HepG2 (cell line): ENCODE measurements around the gene TACO1. TPM values are rescaled to one million over a fixed set of nuclear protein-coding genes. Genes with fewer than 3 reads are reported as not detected.

Experiments used
- AGO2 ChIP-seq: fragments of 200-400 bp; formaldehyde crosslinking; optimal IDR thresholded peaks from 2 replicates; pipeline ENCODE3; 2017; ENCODE audit warnings: mild to moderate bottlenecking, low read depth, low read length, moderate library complexity
- CBX1 ChIP-seq: IDR thresholded peaks from one replicate; pipeline ENCODE4 v1.6.1; 2016; ENCODE audit warnings: antibody characterized with exemption, low read depth
- CBX2 ChIP-seq, 2 experiments: fragments of 200-600 bp in 1 of 2; sonication (generic); formaldehyde crosslinking in 1 of 2; IDR thresholded peaks; 2 replicates each; pipeline versions ENCODE4 v1.7.0 to v1.8.1; 2018 to 2022; ENCODE audit warnings: low read depth in 2 of 2, low read length in 1 of 2, mild to moderate bottlenecking in 1 of 2, missing genetic modification reagents in 1 of 2
- CCAR2 ChIP-seq: fragments of 200-400 bp; formaldehyde crosslinking; optimal IDR thresholded peaks from 2 replicates; pipeline ENCODE3; 2018; ENCODE audit warnings: low read depth, mild to moderate bottlenecking, low read length, moderate library complexity
- GABPA ChIP-seq, 2 experiments: IDR thresholded peaks; 2 replicates each; pipeline ENCODE4 v1.6.1; 2011 to 2016; ENCODE audit warnings: low read depth in 2 of 2, low read length in 1 of 2, missing biosample characterization in 1 of 2, missing genetic modification characterization in 1 of 2
- JUN ChIP-seq: sonication (generic); formaldehyde crosslinking; IDR thresholded peaks from 2 replicates; pipeline ENCODE4 v1.4.0; 2020; ENCODE audit warnings: mild to moderate bottlenecking, missing genetic modification reagents
- NCOR1 ChIP-seq: fragments of 200-600 bp; sonication (generic); IDR thresholded peaks from 2 replicates; pipeline ENCODE4 v1.7.0; 2017; ENCODE audit warnings: antibody characterized with exemption, low read length, borderline replicate concordance
- NFKB2 ChIP-seq: sonication (generic); formaldehyde crosslinking; IDR thresholded peaks from 2 replicates; pipeline ENCODE4 v1.4.0; 2020; ENCODE audit warnings: missing genetic modification reagents, borderline replicate concordance
- NR2F2 ChIP-seq: IDR thresholded peaks from 2 replicates; pipeline ENCODE4 v1.6.1; 2012; ENCODE audit warnings: low read depth, inconsistent platforms, borderline replicate concordance
- NR2F6 ChIP-seq, 2 experiments: IDR thresholded peaks; 2 replicates each; pipeline ENCODE4 v1.6.1; 2016; ENCODE audit warnings: antibody characterized with exemption in 1 of 2, mild to moderate bottlenecking in 1 of 2
- PCBP2 ChIP-seq: fragments of 200-400 bp; formaldehyde crosslinking; optimal IDR thresholded peaks from 2 replicates; pipeline ENCODE3; 2018; ENCODE audit warnings: low read length, low read depth; ENCODE audit not compliant: poor library complexity, severe bottlenecking
- PHF20 ChIP-seq: sonication (generic); formaldehyde crosslinking; IDR thresholded peaks from 2 replicates; pipeline ENCODE4 v1.5.0; 2020; ENCODE audit warnings: mild to moderate bottlenecking, missing genetic modification reagents
- RARG ChIP-seq: sonication (generic); formaldehyde crosslinking; IDR thresholded peaks from 2 replicates; pipeline ENCODE4 v1.4.0; 2020; ENCODE audit warnings: low read depth, mild to moderate bottlenecking, missing genetic modification reagents
- REXO4 ChIP-seq: sonication (generic); formaldehyde crosslinking; IDR thresholded peaks from 2 replicates; pipeline ENCODE4 v1.8.0; 2022; ENCODE audit warnings: missing genetic modification reagents, mild to moderate bottlenecking, borderline replicate concordance
- SP2 ChIP-seq: sonication (generic); formaldehyde crosslinking; IDR thresholded peaks from 2 replicates; pipeline ENCODE4 v1.5.1; 2020; ENCODE audit warnings: mild to moderate bottlenecking, missing genetic modification reagents
- ZFYVE20 ChIP-seq: sonication (generic); formaldehyde crosslinking; IDR thresholded peaks from 2 replicates; pipeline ENCODE4 v1.8.0; 2023; ENCODE audit warnings: low read depth, mild to moderate bottlenecking, moderate library complexity, missing genetic modification reagents, borderline replicate concordance
- ZMYM2 ChIP-seq: sonication (generic); formaldehyde crosslinking; IDR thresholded peaks from 2 replicates; pipeline ENCODE4 v1.8.0; 2022; ENCODE audit warnings: mild to moderate bottlenecking, missing genetic modification reagents
- ZNF20 ChIP-seq: sonication (generic); formaldehyde crosslinking; IDR thresholded peaks from 2 replicates; pipeline ENCODE4 v1.4.0; 2020; ENCODE audit warnings: mild to moderate bottlenecking, moderate library complexity, missing genetic modification reagents
- ZNF205 ChIP-seq: IDR thresholded peaks from 2 replicates; pipeline ENCODE4 v1.6.1; 2018; ENCODE audit warnings: missing biosample characterization, missing genetic modification reagents
- ZNF335 ChIP-seq: sonication (generic); formaldehyde crosslinking; IDR thresholded peaks from 2 replicates; pipeline ENCODE4 v1.4.0; 2020; ENCODE audit warnings: missing genetic modification reagents
- ZNF33B ChIP-seq: sonication (generic); formaldehyde crosslinking; IDR thresholded peaks from 2 replicates; pipeline ENCODE4 v1.5.1; 2020; ENCODE audit warnings: mild to moderate bottlenecking, missing genetic modification reagents
- ZNF709 ChIP-seq: sonication (generic); formaldehyde crosslinking; IDR thresholded peaks from 2 replicates; pipeline ENCODE4 v1.5.0; 2020; ENCODE audit warnings: mild to moderate bottlenecking, missing genetic modification reagents
- ZNF724P ChIP-seq: sonication (generic); formaldehyde crosslinking; IDR thresholded peaks from 2 replicates; pipeline ENCODE4 v1.8.0; 2022; ENCODE audit warnings: missing genetic modification reagents, borderline replicate concordance
- polyA plus RNA-seq, 8 experiments: library from polyadenylated mRNA; depleted of rRNA in 3 of 8; stranded (reverse) in 7 of 8; unstranded in 1 of 8; fragments of >200 nt; fragmentation: Illumina TruSeq in 4 of 8; extraction: Trizol in 4 of 8; gene quantifications; 2 replicates each; pipeline versions ENCODE4 v1.2.1 to v1.2.3, GENCODE V29; 2011 to 2016; ENCODE audit warnings: low read depth in 4 of 8, missing spikeins in 1 of 8, mixed read lengths in 1 of 8; ENCODE audit not compliant: insufficient read depth in 1 of 8
- total RNA-seq, 5 experiments: library from RNA; depleted of rRNA; stranded (reverse); fragments of >200 nt; fragmentation: Illumina TruSeq; extraction: Trizol; gene quantifications; 2 replicates each; pipeline ENCODE4 v1.2.3, GENCODE V29; 2016; ENCODE audit warnings: low read depth in 1 of 5
- TF ChIP-seq, protein P1 (sequence below): sonication (generic); formaldehyde crosslinking; IDR thresholded peaks from 2 replicates; pipeline ENCODE4 v1.4.0; 2020; ENCODE audit warnings: mild to moderate bottlenecking, low read depth, missing genetic modification reagents
- TF ChIP-seq, protein P2 (sequence below): sonication (generic); formaldehyde crosslinking; IDR thresholded peaks from 2 replicates; pipeline ENCODE4 v1.4.0; 2020; ENCODE audit warnings: mild to moderate bottlenecking, missing genetic modification reagents, borderline replicate concordance
- TF ChIP-seq, protein P3 (sequence below), 2 experiments: fragments of 450-650 bp in 1 of 2; sonication (generic) in 1 of 2; formaldehyde crosslinking; IDR thresholded peaks; 2 replicates each; pipeline versions ENCODE4 v1.5.0 to v1.8.0; 2020 to 2022; ENCODE audit warnings: mild to moderate bottlenecking in 1 of 2, missing genetic modification reagents in 1 of 2

TACO1 gene
- total and polyA plus RNA-seq, 2 of the 13 experiments (the other 11 are each of a cell fraction or from before 2014, with no cell fraction given) = 34.7 to 53.6 TPM

DNA sequence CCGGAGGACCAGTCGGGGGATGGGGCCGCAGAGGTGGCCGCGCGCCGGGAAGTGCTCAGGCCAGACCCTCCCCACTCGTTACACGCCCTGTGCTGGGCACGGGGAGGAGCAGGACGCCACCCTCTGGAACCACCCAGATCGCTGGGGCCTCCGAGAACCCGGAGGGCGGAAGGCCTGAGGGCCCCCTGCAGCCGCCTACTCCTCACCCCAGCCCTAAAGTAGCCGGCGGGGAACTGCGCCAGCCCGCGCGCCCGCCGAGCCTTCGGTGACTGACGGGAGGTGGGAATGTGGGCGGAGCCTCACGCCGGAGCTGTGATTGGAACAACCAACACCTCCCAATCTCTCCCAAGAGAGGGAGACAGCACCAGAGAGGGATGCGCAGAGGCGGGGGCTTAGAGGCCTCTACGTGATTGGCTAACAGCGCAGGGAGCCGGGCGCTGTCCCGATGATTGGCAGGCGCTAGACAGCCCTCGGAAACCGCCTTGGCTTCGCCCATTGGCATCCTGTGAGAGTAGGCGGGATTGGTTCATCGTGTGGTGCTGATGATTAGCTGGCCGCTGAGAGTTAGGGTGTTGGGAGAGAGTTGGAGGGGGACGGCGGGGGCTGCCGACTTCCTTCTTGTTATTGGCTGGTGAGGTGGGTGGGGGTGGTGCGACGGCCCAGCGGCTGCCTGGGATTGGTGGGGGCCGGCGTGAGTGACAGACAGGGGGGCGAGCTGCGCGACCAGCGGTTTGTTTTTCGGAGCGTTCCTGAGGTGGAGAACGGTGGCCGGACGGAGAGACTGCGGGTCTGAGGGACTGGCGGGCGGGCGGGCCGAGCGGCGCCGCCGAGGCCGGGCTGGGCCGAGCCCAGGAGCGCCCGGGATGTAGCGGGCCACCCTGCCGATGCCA lies 21.2 kb downstream of the TACO1 start, which contains the start of gene MAP3K3 (continued):
- TF ChIP-seq CBX2 (IDR thresholded peaks at IDR 0.05; ENCODE audit: low read depth, low read length) (no peak), CBX2 (CRISPR knock-in tag; IDR thresholded peaks at IDR 0.05; ENCODE audit: low read depth) (no peak), ZNF20 (CRISPR knock-in tag) (0 out of 2 replicates have a peak, but pooled peaks have one; percentile 47), ZNF724P (CRISPR knock-in tag) (peak; percentile 54; the same call in 1 of the 2 replicates), SP2 (CRISPR knock-in tag) (peak; percentile 98), GABPA (IDR thresholded peaks at IDR 0.05; ENCODE audit: low read depth, low read length) (peak; percentile 20; the same call in 1 of the 2 replicates), GABPA (CRISPR knock-in tag; IDR thresholded peaks at IDR 0.05; ENCODE audit: low read depth) (peak; percentile 60), NCOR1 (peak; percentile 27; the same call in 1 of the 2 replicates), ZNF205 (CRISPR knock-in tag) (peak; percentile 77; the same call in 1 of the 2 replicates), AGO2 (peak; percentile 50), PHF20 (CRISPR knock-in tag) (peak; percentile 79), NR2F6 (IDR thresholded peaks at IDR 0.05) (no peak), NR2F6 (CRISPR knock-in tag; IDR thresholded peaks at IDR 0.05) (peak; percentile 23; the same call in 1 of the 2 replicates), ZNF335 (peak; percentile 73; the same call in 1 of the 2 replicates), CBX1 (peak; percentile 45), JUN (CRISPR knock-in tag) (no peak; the same call in 1 of the 2 replicates), ZMYM2 (no peak), ZNF709 (CRISPR knock-in tag) (peak; percentile 23; the same call in 1 of the 2 replicates), ZFYVE20 (no peak), PCBP2 (no peak), RARG (CRISPR knock-in tag) (no peak), NR2F2 (no peak), ZNF33B (CRISPR knock-in tag) (peak; percentile 88), NFKB2 (no peak; the same call in none of the 2 replicates), CCAR2 (no peak), REXO4 (CRISPR knock-in tag) (no peak)
- TF ChIP-seq, protein P1, sequence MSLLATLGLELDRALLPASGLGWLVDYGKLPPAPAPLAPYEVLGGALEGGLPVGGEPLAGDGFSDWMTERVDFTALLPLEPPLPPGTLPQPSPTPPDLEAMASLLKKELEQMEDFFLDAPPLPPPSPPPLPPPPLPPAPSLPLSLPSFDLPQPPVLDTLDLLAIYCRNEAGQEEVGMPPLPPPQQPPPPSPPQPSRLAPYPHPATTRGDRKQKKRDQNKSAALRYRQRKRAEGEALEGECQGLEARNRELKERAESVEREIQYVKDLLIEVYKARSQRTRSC (CRISPR knock-in tag) = no peak
- TF ChIP-seq, protein P2, sequence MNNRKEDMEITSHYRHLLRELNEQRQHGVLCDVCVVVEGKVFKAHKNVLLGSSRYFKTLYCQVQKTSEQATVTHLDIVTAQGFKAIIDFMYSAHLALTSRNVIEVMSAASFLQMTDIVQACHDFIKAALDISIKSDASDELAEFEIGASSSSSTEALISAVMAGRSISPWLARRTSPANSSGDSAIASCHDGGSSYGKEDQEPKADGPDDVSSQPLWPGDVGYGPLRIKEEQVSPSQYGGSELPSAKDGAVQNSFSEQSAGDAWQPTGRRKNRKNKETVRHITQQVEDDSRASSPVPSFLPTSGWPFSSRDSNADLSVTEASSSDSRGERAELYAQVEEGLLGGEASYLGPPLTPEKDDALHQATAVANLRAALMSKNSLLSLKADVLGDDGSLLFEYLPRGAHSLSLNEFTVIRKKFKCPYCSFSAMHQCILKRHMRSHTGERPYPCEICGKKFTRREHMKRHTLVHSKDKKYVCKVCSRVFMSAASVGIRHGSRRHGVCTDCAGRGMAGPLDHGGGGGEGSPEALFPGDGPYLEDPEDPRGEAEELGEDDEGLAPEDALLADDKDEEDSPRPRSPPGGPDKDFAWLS (CRISPR knock-in tag) = no peak
- TF ChIP-seq, protein P3, sequence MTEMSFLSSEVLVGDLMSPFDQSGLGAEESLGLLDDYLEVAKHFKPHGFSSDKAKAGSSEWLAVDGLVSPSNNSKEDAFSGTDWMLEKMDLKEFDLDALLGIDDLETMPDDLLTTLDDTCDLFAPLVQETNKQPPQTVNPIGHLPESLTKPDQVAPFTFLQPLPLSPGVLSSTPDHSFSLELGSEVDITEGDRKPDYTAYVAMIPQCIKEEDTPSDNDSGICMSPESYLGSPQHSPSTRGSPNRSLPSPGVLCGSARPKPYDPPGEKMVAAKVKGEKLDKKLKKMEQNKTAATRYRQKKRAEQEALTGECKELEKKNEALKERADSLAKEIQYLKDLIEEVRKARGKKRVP (CRISPR knock-in tag; IDR thresholded peaks at IDR 0.05) = 0 out of 4 replicates have a peak, but pooled peaks of 1 of the 2 experiments have one; percentile 43
